DMS153 treated with DMSO at 0.1 percent for 48 hours (cell line): ENCODE measurements around the gene AMBP.
A peak's percentile ranks its signal among the peaks of the same experiment; 100 is the strongest.

Source experiments
- DNase-seq: peaks from one replicate; lab custom pipeline; 2025; ENCODE audit not compliant: unreplicated experiment; lab: John Stamatoyannopoulos, UW

The AMBP gene

GRCh38 chr9:114112778-114113584, 34.9 kb upstream of the AMBP start:
- no peak for DNase-seq

GRCh38 chr9:114112325-114112724, 34.2 kb upstream of the AMBP start:
- DNase-seq = no peak

GRCh38 chr9:114110180-114110579, 32.1 kb upstream of the AMBP start:
- DNase-seq = no peak

- no peak for DNase-seq
Measured at GRCh38 chr9:114109124-114109523, 31.0 kb upstream of the AMBP start.

- DNase-seq = peak; percentile 63
Measured at GRCh38 chr9:114108016-114108833, 30.1 kb upstream of the AMBP start.

- no peak for DNase-seq
Measured at GRCh38 chr9:114107286-114108001, 29.3 kb upstream of the AMBP start.

- no peak for DNase-seq
Measured at GRCh38 chr9:114105236-114105635, 27.1 kb upstream of the AMBP start.

- DNase-seq = no peak
Measured at GRCh38 chr9:114102484-114102883, 24.4 kb upstream of the AMBP start.

GRCh38 chr9:114100536-114100935, 22.4 kb upstream of the AMBP start:
- no peak for DNase-seq

- DNase-seq = no peak
Measured at GRCh38 chr9:114099669-114100270, 21.7 kb upstream of the AMBP start.

GRCh38 chr9:114098936-114099668, 21.0 kb upstream of the AMBP start, which contains the start of gene KIF12:
TSS of gene KIF12 (minus strand) at chr9:114099292. CDS start at chr9:114099276, 16 bp downstream.
- DNase-seq = no peak

- no peak for DNase-seq
Measured at GRCh38 chr9:114098021-114098935, 20.2 kb upstream of the AMBP start.

GRCh38 chr9:114097613-114098020, 19.5 kb upstream of the AMBP start:
- no peak for DNase-seq

- DNase-seq = no peak
Measured at GRCh38 chr9:114096866-114097612, 18.9 kb upstream of the AMBP start.

GRCh38 chr9:114096041-114096511, 18.0 kb upstream of the AMBP start:
- no peak for DNase-seq

- no peak for DNase-seq
Measured at GRCh38 chr9:114094971-114095370, 16.9 kb upstream of the AMBP start.

- DNase-seq = no peak
Measured at GRCh38 chr9:114093761-114094505, 15.8 kb upstream of the AMBP start.

- DNase-seq = no peak
Measured at GRCh38 chr9:114093031-114093471, 15.0 kb upstream of the AMBP start.
